Measurements from ENCODE around the gene BOLL.
"Not testable (repeated sequence)": the region's sequence is repeated elsewhere in the genome, so short reads cannot be mapped to it uniquely, and the experiment has no call there.

The BOLL gene

GRCh38 chr2:197705912-197706838, 78.9 kb downstream of the BOLL start:
- DNase-seq: no peak

- DNase-seq: peak; percentile 75
These were observed 79.8 kb downstream of the BOLL start, which contains the start of gene MARS2 for GRCh38 chr2:197705121-197705911. TSS of gene MARS2 (plus strand) at chr2:197705369. CDS start at chr2:197705406, 37 bp downstream.

- no peak for DNase-seq
These were observed 80.5 kb downstream of the BOLL start for GRCh38 chr2:197704434-197705120.

GRCh38 chr2:197700960-197701359, 84.2 kb downstream of the BOLL start:
- DNase-seq: no peak

- not testable (repeated sequence) for DNase-seq
These were observed 85.4 kb downstream of the BOLL start for GRCh38 chr2:197699724-197700123.

- DNase-seq: not testable (repeated sequence)
These were observed 88.5 kb downstream of the BOLL start for GRCh38 chr2:197696571-197696970.

- DNase-seq: not testable (repeated sequence)
These were observed 89.1 kb downstream of the BOLL start for GRCh38 chr2:197695971-197696370.

- not testable (repeated sequence) for DNase-seq
These were observed 89.9 kb downstream of the BOLL start for GRCh38 chr2:197695206-197695605.

GRCh38 chr2:197677483-197677882, 107.6 kb downstream of the BOLL start:
- no peak for DNase-seq

- no peak for DNase-seq
These were observed 108.1 kb downstream of the BOLL start for GRCh38 chr2:197677056-197677455.
